Endothelial cell of umbilical vein (primary cell): ENCODE results near the gene TMEM45B.

Experiments used
- CTCF ChIP-seq, 2 donors: IDR thresholded peaks; 1 replicate in 1 of 2; 2 replicates in 1 of 2; pipeline ENCODE4 v1.5.1; 2011; ENCODE audit warnings: low read length in 2 of 2, mild to moderate bottlenecking in 2 of 2, moderate library complexity in 2 of 2, control low read depth in 1 of 2, inconsistent platforms in 1 of 2, low read depth in 1 of 2; ENCODE audit not compliant: insufficient read depth in 1 of 2; ENCODE audit errors: extremely low read depth in 1 of 2
- EZH2 ChIP-seq: IDR thresholded peaks from 2 replicates; pipeline ENCODE4 v1.6.1; 2012; ENCODE audit warnings: borderline replicate concordance, low read depth, mild to moderate bottlenecking, moderate library complexity, low read length, inconsistent platforms; ENCODE audit not compliant: severe bottlenecking
- GATA2 ChIP-seq: IDR thresholded peaks from 2 replicates; pipeline ENCODE4 v1.7.0; 2011; ENCODE audit warnings: low read depth, mild to moderate bottlenecking, moderate library complexity, mixed read lengths, low read length; ENCODE audit not compliant: insufficient read length, insufficient read depth
- MAX ChIP-seq: IDR thresholded peaks from 2 replicates; pipeline ENCODE4 v1.6.1; 2011; ENCODE audit not compliant: insufficient read depth, insufficient read length
- MYC ChIP-seq: IDR thresholded peaks from one replicate; pipeline ENCODE4 v1.6.1; 2011; ENCODE audit warnings: mild to moderate bottlenecking, low read depth, low read length
- POLR2A ChIP-seq: IDR thresholded peaks from 2 replicates; pipeline ENCODE4 v1.6.1; 2012; ENCODE audit warnings: low read depth, mild to moderate bottlenecking, control low read depth, low read length
- POLR2AphosphoS5 ChIP-seq: IDR thresholded peaks from 2 replicates; pipeline ENCODE4 v1.6.1; 2012; ENCODE audit warnings: low read depth, mild to moderate bottlenecking, control low read depth, low read length, moderate library complexity; ENCODE audit not compliant: insufficient read depth

- no peak for TF ChIP-seq CTCF (IDR thresholded peaks at IDR 0.05; ENCODE audit: extremely low read depth in 1 of 2, insufficient read depth in 1 of 2, low read depth in 1 of 2, low read length in 2 of 2)
- no peak for TF ChIP-seq POLR2A
- TF ChIP-seq MAX: no peak
- TF ChIP-seq MYC: no peak
- TF ChIP-seq EZH2: no peak
- TF ChIP-seq GATA2: no peak
- TF ChIP-seq POLR2AphosphoS5: no peak
These were observed 38.7 kb downstream of the TMEM45B start for GRCh38 chr11:129854232-129854805.
